Measurements from ENCODE around the gene GSTM4.

DNA sequence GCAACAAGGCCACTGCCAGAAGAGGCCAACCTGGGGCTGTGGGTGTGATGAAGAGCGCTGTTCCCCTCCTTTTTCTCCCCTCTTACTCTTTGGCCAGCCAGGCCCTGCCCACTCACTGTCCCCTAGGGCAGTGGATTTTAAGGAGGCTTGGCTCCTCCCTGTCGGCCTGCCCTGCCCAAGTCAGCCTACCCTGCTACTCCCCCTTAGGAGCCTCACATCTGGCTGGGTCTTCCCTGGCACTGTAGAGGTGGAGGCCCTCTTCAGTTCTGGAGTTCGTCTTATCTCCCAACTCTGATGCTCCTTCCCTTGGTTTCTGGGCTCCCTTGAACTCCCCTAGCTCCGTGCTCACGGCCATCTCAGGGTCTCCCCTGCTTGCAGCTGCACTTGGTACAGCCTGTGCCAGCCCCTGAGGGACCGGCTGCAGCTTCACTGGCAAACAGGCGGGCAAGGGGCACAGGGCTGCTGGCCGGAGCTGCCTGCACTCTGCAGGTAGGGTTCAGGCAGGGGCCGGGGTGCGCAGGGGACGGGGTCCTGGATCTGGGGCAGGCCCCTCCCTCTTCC lies 32.2 kb upstream of the GSTM4 start:
- TF ChIP-seq POLR2A (IDR thresholded peaks at IDR 0.05): no peak
- TF ChIP-seq, protein P1, sequence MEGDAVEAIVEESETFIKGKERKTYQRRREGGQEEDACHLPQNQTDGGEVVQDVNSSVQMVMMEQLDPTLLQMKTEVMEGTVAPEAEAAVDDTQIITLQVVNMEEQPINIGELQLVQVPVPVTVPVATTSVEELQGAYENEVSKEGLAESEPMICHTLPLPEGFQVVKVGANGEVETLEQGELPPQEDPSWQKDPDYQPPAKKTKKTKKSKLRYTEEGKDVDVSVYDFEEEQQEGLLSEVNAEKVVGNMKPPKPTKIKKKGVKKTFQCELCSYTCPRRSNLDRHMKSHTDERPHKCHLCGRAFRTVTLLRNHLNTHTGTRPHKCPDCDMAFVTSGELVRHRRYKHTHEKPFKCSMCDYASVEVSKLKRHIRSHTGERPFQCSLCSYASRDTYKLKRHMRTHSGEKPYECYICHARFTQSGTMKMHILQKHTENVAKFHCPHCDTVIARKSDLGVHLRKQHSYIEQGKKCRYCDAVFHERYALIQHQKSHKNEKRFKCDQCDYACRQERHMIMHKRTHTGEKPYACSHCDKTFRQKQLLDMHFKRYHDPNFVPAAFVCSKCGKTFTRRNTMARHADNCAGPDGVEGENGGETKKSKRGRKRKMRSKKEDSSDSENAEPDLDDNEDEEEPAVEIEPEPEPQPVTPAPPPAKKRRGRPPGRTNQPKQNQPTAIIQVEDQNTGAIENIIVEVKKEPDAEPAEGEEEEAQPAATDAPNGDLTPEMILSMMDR (IDR thresholded peaks at IDR 0.05): no peak
- no peak for TF ChIP-seq EP300 (IDR thresholded peaks at IDR 0.05)
- TF ChIP-seq POLR2AphosphoS5 (IDR thresholded peaks at IDR 0.05): no peak

Measured in stomach (tissue), 4 donors.